ENCODE results near the gene ENOX2. TPM values are rescaled to one million over a fixed set of nuclear protein-coding genes. Genes with fewer than 3 reads are reported as not detected.

The ENOX2 gene
- total and polyA plus RNA-seq, 2 of the 13 experiments (the other 11 are each of a cell fraction or from before 2014, with no cell fraction given), result 5.9 to 8.5 TPM

GRCh38 chrX:130836447-130836846, 66.6 kb downstream of the ENOX2 start (continued):
- TF ChIP-seq, protein P1, sequence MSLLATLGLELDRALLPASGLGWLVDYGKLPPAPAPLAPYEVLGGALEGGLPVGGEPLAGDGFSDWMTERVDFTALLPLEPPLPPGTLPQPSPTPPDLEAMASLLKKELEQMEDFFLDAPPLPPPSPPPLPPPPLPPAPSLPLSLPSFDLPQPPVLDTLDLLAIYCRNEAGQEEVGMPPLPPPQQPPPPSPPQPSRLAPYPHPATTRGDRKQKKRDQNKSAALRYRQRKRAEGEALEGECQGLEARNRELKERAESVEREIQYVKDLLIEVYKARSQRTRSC (CRISPR knock-in tag; IDR thresholded peaks at IDR 0.05; ENCODE audit: low read depth), result no peak
- TF ChIP-seq MXI1 (IDR thresholded peaks at IDR 0.05; ENCODE audit: borderline replicate concordance, low read depth, low read length) (no peak), GFI1 (CRISPR knock-in tag; IDR thresholded peaks at IDR 0.05; ENCODE audit: borderline replicate concordance) (no peak), TOE1 (CRISPR knock-in tag; IDR thresholded peaks at IDR 0.05) (no peak), ZNF235 (CRISPR knock-in tag; IDR thresholded peaks at IDR 0.05; ENCODE audit: borderline replicate concordance) (no peak)

- H3K27ac ChIP-seq (ENCODE audit: extremely low read length, insufficient read depth, low read length), result no peak overlapping the region
- H3K9me3 ChIP-seq (ENCODE audit: low read length), result no peaks in the 10 kb centered on the region
- H3K36me3 ChIP-seq (replicated peaks in 1 of 2; ENCODE audit: control insufficient read depth in 1 of 2, insufficient read depth in 2 of 2, low read length in 2 of 2), result no peaks in the 10 kb centered on the region
- no peak overlapping the region for H3K9ac ChIP-seq (ENCODE audit: insufficient read depth, low read depth, low read length)
- H3K4me2 ChIP-seq (ENCODE audit: low read depth, low read length), result no peak overlapping the region
- 100% methylated on average over 1 of the region's 1 CpG for WGBS (ENCODE audit: low lambda C conversion rate)
- no peaks in the 10 kb centered on the region for H4K20me1 ChIP-seq (ENCODE audit: insufficient read depth, low read length)
- in situ Hi-C loops (cut with HindIII; ENCODE audit: extremely low pct_ligation_motif_present, low pct_unique_long_range_greater_than_20kb), result no loop called here
- CTCF ChIA-PET (ENCODE audit: low intra/inter-chr PET ratio, low total read pairs), result no interaction called here
- H2AFZ ChIP-seq (ENCODE audit: low read length), result no peak overlapping the region
- no peaks in the 10 kb centered on the region for H3K4me1 ChIP-seq (ENCODE audit: insufficient read depth, low read length)
- no peak for FAIRE-seq
- H3K4me3 ChIP-seq (replicated peaks in 1 of 3; ENCODE audit: insufficient read depth in 1 of 3, low read depth in 2 of 3, low read length in 3 of 3), result no peak overlapping the region
- BruUV-seq (replicated peaks), result no TSS peak
- no peak for TF ChIP-seq SRY (CRISPR knock-in tag; IDR thresholded peaks at IDR 0.05)
- TF ChIP-seq BRD4 (CRISPR knock-in tag; IDR thresholded peaks at IDR 0.05), result no peak
- no peak for TF ChIP-seq HINFP (CRISPR knock-in tag; IDR thresholded peaks at IDR 0.05; ENCODE audit: low read depth)
- no peak for ATAC-seq
- POLR2A ChIA-PET, result no interaction called here
- H3K79me2 ChIP-seq (ENCODE audit: insufficient read depth, low read length), result no peaks in the 10 kb centered on the region
- no peak for DNase-seq (ENCODE audit: low spot score)
- no peaks in the 10 kb centered on the region for H3K27me3 ChIP-seq (ENCODE audit: control insufficient read depth in 1 of 2, insufficient read depth in 2 of 2, low read length in 2 of 2)
- intact Hi-C loops (cut with micrococcal nuclease; ENCODE audit: unreplicated experiment), result no loop called here
These were observed 68.2 kb downstream of the ENOX2 start for GRCh38 chrX:130834830-130835229.

All from HepG2 (cell line).